Endothelial cell of umbilical vein (primary cell): ENCODE measurements around the gene R3HDM2. TPM values are rescaled to one million over a fixed set of nuclear protein-coding genes. Genes with fewer than 3 reads are reported as not detected.
A peak's percentile ranks its signal among the peaks of the same experiment; 100 is the strongest.

Experiments
- BruUV-seq: library from RNA; stranded (reverse); fragments of 400-500 nt; replicated peaks from 2 replicates; lab custom pipeline; 2021; lab: Mats Ljungman, UMichigan
- CTCF ChIA-PET: fragments of 300-600, 350-600 bp; sonication (Branson Sonifier 250); formaldehyde crosslinking; loops from one replicate; lab custom pipeline; 2021; ENCODE audit warnings: antibody characterized with exemption, inconsistent platforms; lab: Charles Lee
- POLR2A ChIA-PET: fragments of 300-600, 350-600 bp; sonication (Branson Sonifier 250); formaldehyde crosslinking; loops from one replicate; lab custom pipeline; 2021; ENCODE audit warnings: antibody characterized with exemption, inconsistent platforms; lab: Charles Lee
- DNase-seq: peaks from one replicate; pipeline ENCODE4 v3.0.0-alpha.2; 2011; ENCODE audit warnings: low read depth, low spot score
- FAIRE-seq: peaks from 2 replicates; lab custom pipeline; 2011; peaks lifted over from hg19 to GRCh38; lab: Jason Lieb, UNC
- H2AFZ ChIP-seq: 2 replicates; pipeline ENCODE4 v1.6.0; 2012; ENCODE audit warnings: low read depth, low read length, control low read depth, inconsistent platforms
- H3K27ac ChIP-seq: 2 replicates; pipeline ENCODE4 v1.5.1; 2011; ENCODE audit warnings: low read depth, mild to moderate bottlenecking, control low read depth, low read length, moderate library complexity; ENCODE audit not compliant: insufficient read depth
- H3K27me3 ChIP-seq, 2 experiments: 2 replicates each; pipeline versions ENCODE4 v1.6.0 to v1.6.1; 2011; ENCODE audit warnings: low read length in 2 of 2, mixed read lengths in 1 of 2; ENCODE audit not compliant: control insufficient read depth in 2 of 2, insufficient read depth in 2 of 2
- H3K36me3 ChIP-seq, 2 experiments: 2 replicates in 1 of 2; 3 replicates in 1 of 2; pipeline ENCODE4 v1.5.1; 2011; ENCODE audit warnings: low read length in 2 of 2, mild to moderate bottlenecking in 1 of 2, moderate library complexity in 1 of 2; ENCODE audit not compliant: control insufficient read depth in 2 of 2, insufficient read depth in 2 of 2; ENCODE audit errors: extremely low read depth in 1 of 2
- H3K4me1 ChIP-seq: 3 replicates; pipeline ENCODE4 v1.5.1; 2011; ENCODE audit warnings: mild to moderate bottlenecking, low read length; ENCODE audit not compliant: control insufficient read depth, insufficient read depth; ENCODE audit errors: extremely low read depth
- H3K4me2 ChIP-seq: 2 replicates; pipeline ENCODE4 v1.6.1; 2011; ENCODE audit warnings: low read length, control low read depth, mixed read lengths; ENCODE audit not compliant: insufficient read depth
- H3K4me3 ChIP-seq, 3 experiments: fragments of 200-600 bp in 1 of 3; sonication (generic), shearing (Covaris generic) in 1 of 3; replicated peaks in 1 of 3; 2 replicates each; pipeline ENCODE4 v1.5.1; 2011 to 2016; ENCODE audit warnings: control low read depth in 3 of 3, low read length in 3 of 3, mild to moderate bottlenecking in 2 of 3, inconsistent platforms in 1 of 3, low read depth in 1 of 3, moderate library complexity in 1 of 3; ENCODE audit not compliant: insufficient read depth in 1 of 3
- H3K79me2 ChIP-seq: 2 replicates; pipeline ENCODE4 v1.6.0; 2012; ENCODE audit warnings: low read length, inconsistent platforms; ENCODE audit not compliant: control insufficient read depth, insufficient read depth
- H3K9ac ChIP-seq: replicated peaks from 2 replicates; pipeline ENCODE3; 2011; ENCODE audit warnings: low read length, control low read depth; ENCODE audit not compliant: insufficient read depth; ENCODE audit errors: extremely low read depth
- H3K9me1 ChIP-seq: replicated peaks from 3 replicates; pipeline ENCODE4 v1.6.0; 2011; ENCODE audit warnings: mild to moderate bottlenecking, low read length; ENCODE audit not compliant: control insufficient read depth, insufficient read depth; ENCODE audit errors: extremely low read depth
- H3K9me3 ChIP-seq: replicated peaks from 2 replicates; pipeline ENCODE4 v1.5.1; 2012; ENCODE audit warnings: low read length, inconsistent platforms; ENCODE audit not compliant: control insufficient read depth, insufficient read depth
- H4K20me1 ChIP-seq: replicated peaks from 2 replicates; pipeline ENCODE3; 2011; ENCODE audit warnings: mild to moderate bottlenecking, low read length; ENCODE audit not compliant: control insufficient read depth, insufficient read depth; ENCODE audit errors: extremely low read depth
- CTCF ChIP-seq, 2 donors: IDR thresholded peaks; 1 replicate in 1 of 2; 2 replicates in 1 of 2; pipeline ENCODE4 v1.5.1; 2011; ENCODE audit warnings: low read length in 2 of 2, mild to moderate bottlenecking in 2 of 2, moderate library complexity in 2 of 2, control low read depth in 1 of 2, inconsistent platforms in 1 of 2, low read depth in 1 of 2; ENCODE audit not compliant: insufficient read depth in 1 of 2; ENCODE audit errors: extremely low read depth in 1 of 2
- EZH2 ChIP-seq: IDR thresholded peaks from 2 replicates; pipeline ENCODE4 v1.6.1; 2012; ENCODE audit warnings: borderline replicate concordance, low read depth, mild to moderate bottlenecking, moderate library complexity, low read length, inconsistent platforms; ENCODE audit not compliant: severe bottlenecking
- FOS ChIP-seq: IDR thresholded peaks from 2 replicates; pipeline ENCODE4 v1.6.1; 2011; ENCODE audit warnings: mild to moderate bottlenecking, low read length, moderate library complexity, borderline replicate concordance; ENCODE audit not compliant: insufficient read depth
- JUN ChIP-seq: IDR thresholded peaks from 2 replicates; pipeline ENCODE4 v1.6.1; 2011; ENCODE audit warnings: borderline replicate concordance, low read depth; ENCODE audit not compliant: insufficient read length, insufficient read depth
- MYC ChIP-seq: IDR thresholded peaks from one replicate; pipeline ENCODE4 v1.6.1; 2011; ENCODE audit warnings: mild to moderate bottlenecking, low read depth, low read length
- POLR2A ChIP-seq: IDR thresholded peaks from 2 replicates; pipeline ENCODE4 v1.6.1; 2012; ENCODE audit warnings: low read depth, mild to moderate bottlenecking, control low read depth, low read length
- POLR2AphosphoS5 ChIP-seq: IDR thresholded peaks from 2 replicates; pipeline ENCODE4 v1.6.1; 2012; ENCODE audit warnings: low read depth, mild to moderate bottlenecking, control low read depth, low read length, moderate library complexity; ENCODE audit not compliant: insufficient read depth
- dilution Hi-C: fragments of 300-500 bp; cut with MboI; formaldehyde crosslinking; loops from one replicate; pipeline ENCODE4 v1.15.0; 2019; ENCODE audit warnings: low sequenced_read_pairs; ENCODE audit not compliant: extremely low pct_ligation_motif_present
- intact Hi-C: fragments of 100-400 bp; cut with micrococcal nuclease; formaldehyde crosslinking; loops from one replicate; pipeline ENCODE4 v1.10.0; 2022
- polyA plus RNA-seq, 4 experiments: library from polyadenylated mRNA; depleted of rRNA in 3 of 4; stranded (reverse) in 3 of 4; unstranded in 1 of 4; fragments of >200 nt; gene quantifications; 2 replicates each; pipeline versions ENCODE4 v1.2.1 to v1.2.3, GENCODE V29; 2011 to 2012; ENCODE audit warnings: missing spikeins in 1 of 4
- total RNA-seq: library from RNA; stranded (reverse); gene quantifications from 2 replicates; pipeline ENCODE4 v1.2.3, GENCODE V29; 2021
- TF ChIP-seq, protein P1 (sequence below): IDR thresholded peaks from 2 replicates; pipeline ENCODE4 v1.6.1; 2011; ENCODE audit not compliant: insufficient read depth, insufficient read length

R3HDM2 gene
- total and polyA plus RNA-seq, 2 donors (not counting 3 experiments of a cell fraction or from before 2014, with no cell fraction given) = 26.1 to 31.3 TPM

DNA sequence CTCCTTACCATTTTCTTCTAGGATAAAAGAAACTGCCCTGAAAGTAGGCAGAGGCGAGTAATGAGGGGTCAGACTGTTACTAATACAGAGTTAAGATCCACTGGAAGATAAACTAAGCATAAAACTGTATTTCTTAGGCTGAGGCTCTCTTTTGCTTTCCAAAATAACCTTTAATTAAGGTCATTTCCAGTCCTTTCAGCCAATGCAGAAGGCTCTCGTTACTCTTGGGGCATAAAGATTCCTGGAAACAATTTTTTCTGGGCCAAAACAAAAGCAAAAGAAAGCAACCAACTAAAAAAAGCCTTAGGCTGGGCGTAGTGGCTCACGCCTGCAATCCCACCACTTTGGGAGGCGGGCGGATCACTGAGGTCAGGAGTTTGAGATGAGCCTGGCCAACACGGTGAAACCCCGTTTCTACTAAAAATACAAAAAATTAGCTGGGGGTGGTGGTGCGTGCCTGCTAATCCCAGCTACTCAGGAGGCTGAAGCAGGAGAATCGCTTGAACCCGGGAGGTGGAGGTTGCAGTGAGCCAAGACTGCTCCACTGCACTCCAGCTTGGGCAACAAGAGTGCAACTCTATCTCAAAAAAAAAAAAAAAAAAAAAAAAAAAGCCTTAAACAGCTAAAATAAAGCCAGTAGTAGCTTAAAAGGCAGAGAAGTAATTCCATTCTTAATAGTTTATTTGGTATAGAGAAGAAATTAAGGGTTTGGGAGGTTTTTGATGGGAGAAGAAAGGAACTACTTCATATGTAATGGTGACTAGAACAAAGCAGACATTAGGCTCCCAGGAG lies 111.0 kb downstream of the R3HDM2 start:
- no peaks in the 10 kb centered on the region for H3K9me1 ChIP-seq
- peak; percentile 28 for DNase-seq
- TF ChIP-seq MYC = no peak
- no peak for TF ChIP-seq EZH2
- no peak for TF ChIP-seq JUN
- TF ChIP-seq POLR2AphosphoS5 = no peak
- TF ChIP-seq FOS = no peak
- TF ChIP-seq CTCF (IDR thresholded peaks at IDR 0.05; ENCODE audit: extremely low read depth in 1 of 2, insufficient read depth in 1 of 2, low read depth in 1 of 2, low read length in 2 of 2) = no peak
- TF ChIP-seq POLR2A = no peak
- TF ChIP-seq, protein P1, sequence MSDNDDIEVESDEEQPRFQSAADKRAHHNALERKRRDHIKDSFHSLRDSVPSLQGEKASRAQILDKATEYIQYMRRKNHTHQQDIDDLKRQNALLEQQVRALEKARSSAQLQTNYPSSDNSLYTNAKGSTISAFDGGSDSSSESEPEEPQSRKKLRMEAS = no peak
- H3K79me2 ChIP-seq = no peaks in the 10 kb centered on the region
- dilution Hi-C loops (no loop called here), intact Hi-C loops (no loop called here)
- no peak for FAIRE-seq
- H3K9me3 ChIP-seq = no peaks in the 10 kb centered on the region
- ChIA-PET CTCF (interaction anchor here (0.8 to 3.9 kb wide), 8 partner anchors 11 to 264 kb away, joined by 3 to 39 read pairs (median 3); partner anchors contain the start of gene INHBE), POLR2A (no interaction called here)
- H3K4me3 ChIP-seq = no peak overlapping the region
- no peak overlapping the region for H3K27ac ChIP-seq
- H3K4me1 ChIP-seq = no peaks in the 10 kb centered on the region
- H3K9ac ChIP-seq = no peak overlapping the region
- H3K36me3 ChIP-seq = no peaks in the 10 kb centered on the region
- H2AFZ ChIP-seq = peak overlapping the region; percentile 6
- no peaks in the 10 kb centered on the region for H3K27me3 ChIP-seq
- no peaks in the 10 kb centered on the region for H4K20me1 ChIP-seq
- no TSS peak for BruUV-seq
- H3K4me2 ChIP-seq = no peak overlapping the region
